ENCODE data around the gene SRR. TPM values are rescaled to one million over a fixed set of nuclear protein-coding genes. Genes with fewer than 3 reads are reported as not detected.
"Not testable (repeated sequence)": the region's sequence is repeated elsewhere in the genome, so short reads cannot be mapped to it uniquely, and the experiment has no call there.

Gene SRR, protein sequence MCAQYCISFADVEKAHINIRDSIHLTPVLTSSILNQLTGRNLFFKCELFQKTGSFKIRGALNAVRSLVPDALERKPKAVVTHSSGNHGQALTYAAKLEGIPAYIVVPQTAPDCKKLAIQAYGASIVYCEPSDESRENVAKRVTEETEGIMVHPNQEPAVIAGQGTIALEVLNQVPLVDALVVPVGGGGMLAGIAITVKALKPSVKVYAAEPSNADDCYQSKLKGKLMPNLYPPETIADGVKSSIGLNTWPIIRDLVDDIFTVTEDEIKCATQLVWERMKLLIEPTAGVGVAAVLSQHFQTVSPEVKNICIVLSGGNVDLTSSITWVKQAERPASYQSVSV
- 8.5 TPM for polyA plus RNA-seq (2013)

DNA sequence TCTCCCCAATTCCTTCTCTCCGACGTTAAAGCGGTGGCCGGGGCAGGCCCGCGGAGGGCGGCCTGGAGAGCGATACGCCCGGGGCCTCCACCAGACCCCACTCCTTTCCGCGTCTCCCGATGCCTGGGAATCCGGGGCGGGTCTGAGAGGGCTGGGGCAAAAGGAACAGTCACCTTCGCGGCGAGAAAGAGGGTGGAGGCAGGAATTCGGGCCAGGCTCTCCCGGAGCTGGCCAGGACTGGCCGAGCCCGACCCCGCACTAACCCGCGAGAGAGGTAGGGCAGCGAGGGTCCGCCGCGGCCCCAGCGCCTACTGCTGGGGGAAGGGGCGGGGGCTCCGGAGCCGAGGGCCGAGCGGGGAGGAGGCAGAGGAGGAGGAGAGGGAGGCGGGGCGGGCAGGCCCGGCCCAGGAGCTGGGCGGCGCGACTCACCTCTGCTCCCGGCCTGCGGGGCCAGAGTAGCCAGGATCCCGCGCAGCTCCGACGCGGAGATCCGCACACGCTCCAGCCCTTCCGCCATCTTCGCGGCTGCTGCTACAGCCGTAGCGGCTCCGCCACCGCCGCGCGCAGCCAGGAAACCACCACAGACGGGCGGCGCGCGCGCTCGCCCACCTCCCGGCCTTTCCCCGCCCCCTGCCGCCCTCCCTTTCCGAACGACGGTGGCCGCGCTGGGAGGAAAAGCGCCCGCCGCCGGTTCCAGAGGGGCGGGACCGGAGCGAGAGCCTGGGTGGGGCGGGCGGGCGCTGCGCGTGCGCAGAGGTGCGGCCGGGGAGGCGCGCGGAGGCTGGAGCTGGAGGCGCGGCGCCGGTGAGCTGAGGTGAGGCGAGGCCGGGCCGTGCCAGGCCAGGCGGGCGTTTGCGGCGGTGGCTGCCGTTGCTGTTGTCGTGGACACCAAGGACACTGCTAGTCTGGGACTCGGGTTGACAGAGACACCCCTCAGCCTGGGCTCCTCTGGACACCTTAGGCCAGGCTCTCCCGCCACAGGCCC is at the start of gene SRR, which contains the start of gene SMG6:
TSS of gene SRR (plus strand) at position 747 of the 985 bp plus-strand sequence. CDS start 11,611 bp downstream, outside the sequence.
TSS of gene SMG6 (minus strand) at position 582 of the 985 bp plus-strand sequence. CDS start at position 517, 65 bp downstream.
- Histone ChIP-seq H3K36me3 (ENCODE audit: control insufficient read depth in 4 of 4, insufficient read depth in 4 of 4, low read length in 3 of 4) (peaks cover 2 to 20% (median 19%) of the 10 kb centered on the region in 4 experiments), H3K4me1 (ENCODE audit: control extremely low read depth in 1 of 4, control insufficient read depth in 4 of 4, insufficient read depth in 4 of 4, low read length in 3 of 4) (peaks cover 7 to 14% (median 10%) of the 10 kb centered on the region in 4 experiments), H3K27ac (ENCODE audit: insufficient read depth in 1 of 2, low read depth in 1 of 2, low read length in 2 of 2, poor library complexity in 1 of 2, severe bottlenecking in 2 of 2) (peak within 1 kb of the TSS; percentile 68 to 87), H3K4me3 (ENCODE audit: control insufficient read depth in 1 of 7, extremely low read depth in 1 of 7, insufficient read depth in 4 of 7, low read depth in 2 of 7, low read length in 6 of 7) (peak within 1 kb of the TSS; percentile 85 to 99 (median 92)), H3K9me3 (ENCODE audit: control extremely low read depth in 1 of 5, control insufficient read depth in 4 of 5, insufficient read depth in 2 of 5, low read depth in 1 of 5, low read length in 4 of 5) (no peaks in the 10 kb centered on the region), H3K27me3 (replicated peaks in 2 of 5; ENCODE audit: control insufficient read depth in 4 of 5, insufficient read depth in 5 of 5, low read length in 4 of 5) (no peaks in the 10 kb centered on the region)
- CTCF ChIA-PET = interaction anchor here (1.1 to 1.8 kb wide), 2 partner anchors 19 to 27 kb away, joined by 3 to 7 read pairs; no protein-coding TSS in a partner anchor
- under 1% methylated on average over 68 of the region's 108 CpGs for WGBS (ENCODE audit: insufficient coverage)
- DNase-seq = peak; percentile 88 to 96 (median 95)
- POLR2A ChIA-PET = interaction anchor here (2.1 kb wide), 1 partner anchor 32 kb away, joined by 6 read pairs; the partner anchor contains the start of gene TSR1

DNA sequence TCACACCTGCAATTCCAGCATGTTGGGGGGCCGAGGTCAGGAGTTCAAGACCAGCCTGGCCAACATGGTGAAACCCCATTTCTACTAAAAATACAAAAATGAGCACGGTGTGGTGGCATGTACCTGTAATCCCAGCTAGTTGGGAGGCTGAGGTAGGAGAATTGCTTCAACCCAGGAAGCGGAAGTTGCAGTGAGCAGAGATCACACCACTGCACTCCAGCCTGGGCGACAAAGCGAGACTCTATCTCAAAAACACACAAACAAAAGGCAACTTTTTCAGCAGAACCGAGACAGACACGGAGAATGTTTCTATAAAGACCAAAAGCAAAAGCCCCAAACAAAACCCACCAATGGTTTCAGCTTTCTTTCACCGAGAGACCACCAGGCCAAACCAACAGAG is 44.9 kb upstream of the SRR start:
- H3K27me3 ChIP-seq (replicated peaks in 2 of 5; ENCODE audit: control insufficient read depth in 4 of 5, insufficient read depth in 5 of 5, low read length in 4 of 5); H3K4me3 ChIP-seq (ENCODE audit: control insufficient read depth in 1 of 7, extremely low read depth in 1 of 7, insufficient read depth in 4 of 7, low read depth in 2 of 7, low read length in 6 of 7); H3K36me3 ChIP-seq (ENCODE audit: control insufficient read depth in 4 of 4, insufficient read depth in 4 of 4, low read length in 3 of 4); H3K9me3 ChIP-seq (ENCODE audit: control extremely low read depth in 1 of 5, control insufficient read depth in 4 of 5, insufficient read depth in 2 of 5, low read depth in 1 of 5, low read length in 4 of 5); DNase-seq; H3K27ac ChIP-seq (ENCODE audit: insufficient read depth in 1 of 2, low read depth in 1 of 2, low read length in 2 of 2, poor library complexity in 1 of 2, severe bottlenecking in 2 of 2): not testable (repeated sequence)
- H3K4me1 ChIP-seq (ENCODE audit: control extremely low read depth in 1 of 4, control insufficient read depth in 4 of 4, insufficient read depth in 4 of 4, low read length in 3 of 4) = peaks cover 0 to 16% (median 12%) of the 10 kb centered on the region in 4 experiments
- ChIA-PET POLR2A (interaction anchor here (0.5 kb wide), 1 partner anchor 35 kb away, joined by 3 read pairs; no protein-coding TSS in a partner anchor), CTCF (interaction anchor here (0.6 to 3.9 kb wide), 8 partner anchors 14 to 365 kb away, joined by 3 to 17 read pairs (median 4); partner anchors contain the start of gene HIC1)
- WGBS (ENCODE audit: insufficient coverage) = 100% methylated on average over 1 of the region's 8 CpGs

DNA sequence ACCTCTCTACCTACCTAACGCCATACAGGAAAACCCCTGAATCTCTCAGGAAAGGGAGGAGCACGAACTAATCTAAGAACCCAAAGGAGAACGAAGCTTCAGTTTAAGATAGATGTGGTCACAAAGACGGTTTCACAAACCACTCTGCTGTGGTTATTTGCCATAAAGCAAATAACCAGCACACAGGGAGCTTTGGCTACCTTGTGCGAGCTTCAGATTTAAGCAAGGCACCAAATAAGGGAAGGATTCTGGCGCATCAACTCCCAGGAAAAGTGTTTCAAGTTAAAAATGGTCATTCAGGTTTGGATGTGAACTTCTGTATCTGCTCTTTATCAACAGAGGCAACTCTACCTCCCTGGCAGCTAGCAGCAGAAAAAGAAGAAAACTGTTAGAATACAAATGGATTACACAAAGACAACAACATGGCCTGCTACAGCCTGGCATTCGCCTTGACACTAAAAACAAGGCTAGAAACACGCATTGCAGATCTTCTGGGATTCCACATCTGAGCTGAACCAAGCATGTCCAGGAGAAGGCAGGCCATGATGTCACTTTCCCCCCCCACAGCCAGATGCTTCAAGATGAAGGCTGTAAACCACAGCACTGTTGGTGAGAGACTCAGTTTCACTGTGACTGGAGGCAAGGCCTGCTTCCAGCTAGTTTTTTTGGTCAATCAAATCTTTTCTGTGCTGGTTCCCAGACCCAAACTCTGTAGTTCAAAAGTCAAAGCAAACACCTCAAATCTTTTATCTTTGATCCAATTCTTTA is 43.8 kb upstream of the SRR start:
- Histone ChIP-seq H3K4me1 (ENCODE audit: control extremely low read depth in 1 of 4, control insufficient read depth in 4 of 4, insufficient read depth in 4 of 4, low read length in 3 of 4) (peaks cover 0 to 22% (median 14%) of the 10 kb centered on the region in 4 experiments), H3K9me3 (ENCODE audit: control extremely low read depth in 1 of 5, control insufficient read depth in 4 of 5, insufficient read depth in 2 of 5, low read depth in 1 of 5, low read length in 4 of 5) (no peaks in the 10 kb centered on the region), H3K36me3 (ENCODE audit: control insufficient read depth in 4 of 4, insufficient read depth in 4 of 4, low read length in 3 of 4) (peaks cover 0 to 7% (median 1%) of the 10 kb centered on the region in 4 experiments), H3K4me3 (ENCODE audit: control insufficient read depth in 1 of 7, extremely low read depth in 1 of 7, insufficient read depth in 4 of 7, low read depth in 2 of 7, low read length in 6 of 7) (peak overlapping the region in 1 of 7 experiments; percentile 23), H3K27ac (ENCODE audit: insufficient read depth in 1 of 2, low read depth in 1 of 2, low read length in 2 of 2, poor library complexity in 1 of 2, severe bottlenecking in 2 of 2) (peak overlapping the region in 1 of 2 experiments; percentile 12), H3K27me3 (replicated peaks in 2 of 5; ENCODE audit: control insufficient read depth in 4 of 5, insufficient read depth in 5 of 5, low read length in 4 of 5) (no peaks in the 10 kb centered on the region)
- ChIA-PET POLR2A (interaction anchor here (0.8 kb wide), 1 partner anchor 97 kb away, joined by 4 read pairs; no protein-coding TSS in a partner anchor), CTCF (interaction anchor here (0.6 to 3.9 kb wide), 7 partner anchors 15 to 205 kb away, joined by 3 to 13 read pairs (median 3); partner anchors contain the start of gene HIC1)
- peak in 2 of 3 donors; percentile 47 to 54 for DNase-seq
- 43% methylated on average over 8 of the region's 8 CpGs for WGBS (ENCODE audit: insufficient coverage)

DNA sequence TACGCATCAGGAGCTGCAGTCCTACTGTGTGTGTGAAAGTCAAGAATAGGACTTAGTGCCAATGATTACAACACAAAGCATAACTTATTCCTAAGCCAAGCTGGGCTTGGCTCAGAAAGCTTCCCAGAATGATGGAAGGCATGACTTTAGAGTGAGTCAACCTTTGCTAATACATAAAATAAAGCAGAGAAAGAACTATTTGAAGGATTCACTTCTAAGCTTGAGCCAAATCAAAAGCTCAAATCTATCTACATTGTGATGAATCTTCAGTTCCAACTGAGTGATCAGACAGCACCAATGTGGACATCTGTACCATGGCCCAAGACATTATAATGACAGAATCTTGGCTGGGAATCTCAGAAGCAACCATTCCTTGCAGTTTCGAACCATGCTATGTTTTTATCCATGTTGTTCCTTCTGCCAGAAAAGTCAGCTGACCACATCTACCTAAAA is 41.6 kb upstream of the SRR start:
- DNase-seq = no peak

DNA sequence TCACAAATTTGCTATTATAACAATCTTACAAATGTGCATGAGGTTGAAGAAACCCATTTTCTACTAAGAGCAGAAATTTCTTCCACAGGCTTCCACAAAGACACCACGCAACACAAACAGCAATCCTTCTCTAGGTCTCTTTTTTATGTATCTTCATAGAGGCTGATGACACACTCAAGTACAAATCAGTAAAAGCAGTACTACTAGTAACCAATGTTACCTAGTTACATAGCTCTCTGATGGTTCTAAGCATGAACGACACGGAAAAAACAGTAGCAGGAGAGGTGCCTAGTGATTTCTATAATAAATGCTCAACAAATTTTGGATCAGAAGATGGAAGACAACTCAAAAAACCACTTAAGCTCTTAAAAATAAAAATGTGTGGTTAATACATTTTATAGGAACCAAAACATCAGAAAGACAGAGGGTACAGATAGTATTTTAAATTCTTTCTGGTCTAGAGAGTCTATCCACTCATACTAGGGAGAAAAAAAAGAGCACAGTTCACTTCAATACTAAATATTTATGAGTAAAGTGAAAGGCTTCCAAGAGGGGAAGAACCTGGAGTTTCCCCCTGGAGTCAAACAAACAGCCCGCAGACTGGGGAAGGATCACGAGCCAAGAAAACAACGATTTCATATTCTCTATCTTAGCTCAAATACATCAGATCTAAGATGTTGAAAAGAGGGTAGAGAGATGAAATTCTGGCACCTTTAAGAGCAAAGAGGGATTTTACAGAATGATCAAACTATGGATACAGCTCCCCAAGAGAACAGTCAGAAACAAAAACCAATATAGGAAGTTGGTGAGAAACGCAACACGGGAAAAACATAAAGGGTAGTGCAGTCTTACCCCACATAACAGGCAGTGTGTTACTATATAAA is 40.3 kb upstream of the SRR start:
- no peaks in the 10 kb centered on the region for H3K27me3 ChIP-seq (replicated peaks in 2 of 5; ENCODE audit: control insufficient read depth in 4 of 5, insufficient read depth in 5 of 5, low read length in 4 of 5)
- no peaks in the 10 kb centered on the region for H3K9me3 ChIP-seq (ENCODE audit: control extremely low read depth in 1 of 5, control insufficient read depth in 4 of 5, insufficient read depth in 2 of 5, low read depth in 1 of 5, low read length in 4 of 5)
- H3K36me3 ChIP-seq (ENCODE audit: control insufficient read depth in 4 of 4, insufficient read depth in 4 of 4, low read length in 3 of 4) = peaks cover 0 to 14% (median 4%) of the 10 kb centered on the region in 4 experiments
- ChIA-PET POLR2A (no interaction called here), CTCF (interaction anchor here (1.7 to 2.8 kb wide), 3 partner anchors 17 to 209 kb away, joined by 4 to 16 read pairs (median 6); no protein-coding TSS in a partner anchor)
- H3K4me1 ChIP-seq (ENCODE audit: control extremely low read depth in 1 of 4, control insufficient read depth in 4 of 4, insufficient read depth in 4 of 4, low read length in 3 of 4) = peaks cover 0 to 41% (median 34%) of the 10 kb centered on the region in 4 experiments
- H3K4me3 ChIP-seq (ENCODE audit: control insufficient read depth in 1 of 7, extremely low read depth in 1 of 7, insufficient read depth in 4 of 7, low read depth in 2 of 7, low read length in 6 of 7) = no peak overlapping the region
- no peak for DNase-seq
- H3K27ac ChIP-seq (ENCODE audit: insufficient read depth in 1 of 2, low read depth in 1 of 2, low read length in 2 of 2, poor library complexity in 1 of 2, severe bottlenecking in 2 of 2) = no peak overlapping the region
- 80% methylated on average over 2 of the region's 8 CpGs for WGBS (ENCODE audit: insufficient coverage)

More for the DNA sequence above, 41.6 kb upstream of the SRR start:
- Histone ChIP-seq H3K27me3 (replicated peaks in 2 of 5; ENCODE audit: control insufficient read depth in 4 of 5, insufficient read depth in 5 of 5, low read length in 4 of 5) (no peaks in the 10 kb centered on the region), H3K4me1 (ENCODE audit: control extremely low read depth in 1 of 4, control insufficient read depth in 4 of 4, insufficient read depth in 4 of 4, low read length in 3 of 4) (peaks cover 0 to 38% (median 31%) of the 10 kb centered on the region in 4 experiments), H3K36me3 (ENCODE audit: control insufficient read depth in 4 of 4, insufficient read depth in 4 of 4, low read length in 3 of 4) (peaks cover 0 to 12% (median 4%) of the 10 kb centered on the region in 4 experiments), H3K27ac (ENCODE audit: insufficient read depth in 1 of 2, low read depth in 1 of 2, low read length in 2 of 2, poor library complexity in 1 of 2, severe bottlenecking in 2 of 2) (no peak overlapping the region), H3K4me3 (ENCODE audit: control insufficient read depth in 1 of 7, extremely low read depth in 1 of 7, insufficient read depth in 4 of 7, low read depth in 2 of 7, low read length in 6 of 7) (no peak overlapping the region), H3K9me3 (ENCODE audit: control extremely low read depth in 1 of 5, control insufficient read depth in 4 of 5, insufficient read depth in 2 of 5, low read depth in 1 of 5, low read length in 4 of 5) (no peaks in the 10 kb centered on the region)
- WGBS (ENCODE audit: insufficient coverage) = 100% methylated on average over 1 of the region's 2 CpGs
- ChIA-PET CTCF (interaction anchor here (1.0 to 2.8 kb wide), 4 partner anchors 10 to 207 kb away, joined by 4 to 16 read pairs (median 4); partner anchors contain the start of gene HIC1), POLR2A (no interaction called here)

Measured in common myeloid progenitor, CD34-positive (primary cell).